Measurements from ENCODE around the gene MRPL21.

DNA sequence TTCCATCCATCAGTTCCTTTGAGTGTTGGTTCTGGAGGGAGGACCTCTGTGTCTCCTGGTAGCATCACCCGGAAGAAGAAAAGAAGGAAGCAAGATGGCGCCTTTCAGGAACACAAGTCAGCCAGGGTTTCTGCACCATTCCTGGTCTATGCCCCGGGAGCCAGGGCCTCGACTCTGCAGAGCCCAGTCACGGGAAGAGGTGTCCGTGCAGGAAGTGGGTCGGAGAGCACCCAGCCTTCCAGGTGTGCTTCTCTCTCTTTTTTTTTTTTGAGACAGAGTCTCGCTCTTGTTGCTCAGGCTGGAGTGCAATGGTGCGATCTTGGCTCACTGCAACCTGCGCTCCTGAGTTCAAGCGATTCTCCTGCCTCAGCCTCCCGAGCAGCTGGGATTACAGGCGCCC is 21.2 kb downstream of the MRPL21 start:
- TF ChIP-seq, protein P1, sequence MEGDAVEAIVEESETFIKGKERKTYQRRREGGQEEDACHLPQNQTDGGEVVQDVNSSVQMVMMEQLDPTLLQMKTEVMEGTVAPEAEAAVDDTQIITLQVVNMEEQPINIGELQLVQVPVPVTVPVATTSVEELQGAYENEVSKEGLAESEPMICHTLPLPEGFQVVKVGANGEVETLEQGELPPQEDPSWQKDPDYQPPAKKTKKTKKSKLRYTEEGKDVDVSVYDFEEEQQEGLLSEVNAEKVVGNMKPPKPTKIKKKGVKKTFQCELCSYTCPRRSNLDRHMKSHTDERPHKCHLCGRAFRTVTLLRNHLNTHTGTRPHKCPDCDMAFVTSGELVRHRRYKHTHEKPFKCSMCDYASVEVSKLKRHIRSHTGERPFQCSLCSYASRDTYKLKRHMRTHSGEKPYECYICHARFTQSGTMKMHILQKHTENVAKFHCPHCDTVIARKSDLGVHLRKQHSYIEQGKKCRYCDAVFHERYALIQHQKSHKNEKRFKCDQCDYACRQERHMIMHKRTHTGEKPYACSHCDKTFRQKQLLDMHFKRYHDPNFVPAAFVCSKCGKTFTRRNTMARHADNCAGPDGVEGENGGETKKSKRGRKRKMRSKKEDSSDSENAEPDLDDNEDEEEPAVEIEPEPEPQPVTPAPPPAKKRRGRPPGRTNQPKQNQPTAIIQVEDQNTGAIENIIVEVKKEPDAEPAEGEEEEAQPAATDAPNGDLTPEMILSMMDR (conservative IDR thresholded peaks at IDR 0.05; ENCODE audit: low read length): no peak
- TF ChIP-seq EZH2phosphoT487 (IDR thresholded peaks at IDR 0.05; ENCODE audit: borderline replicate concordance, low read depth, low read length): no peak
